Loucy (cell line): ENCODE data around the gene FXYD3.

Experiments used
- H2AFZ ChIP-seq: fragments of 200-600 bp; sonication (generic); 2 replicates; pipeline ENCODE4 v1.6.0; 2016; ENCODE audit warnings: antibody characterized with exemption, mild to moderate bottlenecking, low read length, moderate library complexity
- H3F3A ChIP-seq: fragments of 200-600 bp; 2 replicates; pipeline ENCODE4 v1.6.0; 2016; ENCODE audit warnings: antibody characterized with exemption, low read depth, mild to moderate bottlenecking
- H3K27me3 ChIP-seq: fragments of 200-600 bp; sonication (generic); 2 replicates; pipeline ENCODE4 v1.6.1; 2014; ENCODE audit warnings: low read length, mild to moderate bottlenecking; ENCODE audit not compliant: insufficient read depth, poor library complexity, severe bottlenecking
- H3K36me3 ChIP-seq: fragments of 200-600 bp; sonication (generic); 2 replicates; pipeline ENCODE4 v1.6.1; 2016; ENCODE audit warnings: low read length; ENCODE audit not compliant: insufficient read depth
- H3K4me1 ChIP-seq: fragments of 200-600 bp; sonication (generic); 2 replicates; pipeline ENCODE4 v1.5.1; 2014; ENCODE audit warnings: low read length, mild to moderate bottlenecking; ENCODE audit not compliant: insufficient read depth, poor library complexity, severe bottlenecking
- H3K4me2 ChIP-seq: fragments of 200-600 bp; sonication (generic); 2 replicates; pipeline ENCODE4 v1.6.0; 2014; ENCODE audit warnings: antibody characterized with exemption, low read length, low read depth, mild to moderate bottlenecking; ENCODE audit not compliant: poor library complexity, severe bottlenecking
- H3K4me3 ChIP-seq: fragments of 200-600 bp; sonication (generic); 2 replicates; pipeline ENCODE4 v1.5.1; 2014; ENCODE audit warnings: low read length, mild to moderate bottlenecking, mixed read lengths; ENCODE audit not compliant: poor library complexity, severe bottlenecking
- H3K79me2 ChIP-seq: fragments of 200-600 bp; sonication (generic); 2 replicates; pipeline ENCODE4 v1.6.1; 2014; ENCODE audit warnings: low read length; ENCODE audit not compliant: insufficient read depth
- H3K9ac ChIP-seq: fragments of 200-600 bp; sonication (generic); 2 replicates; pipeline ENCODE4 v1.6.0; 2014; ENCODE audit warnings: mild to moderate bottlenecking, low read depth, low read length, moderate library complexity; ENCODE audit not compliant: poor library complexity, severe bottlenecking
- H3K9me2 ChIP-seq: fragments of 200-600 bp; sonication (generic); replicated peaks from 2 replicates; pipeline ENCODE4 v1.6.1; 2016; ENCODE audit warnings: low read depth, low read length, mixed read lengths
- H3K9me3 ChIP-seq: fragments of 200-600 bp; sonication (generic); 2 replicates; pipeline ENCODE4 v1.6.1; 2014; ENCODE audit warnings: mild to moderate bottlenecking, antibody characterized with exemption, low read length, low read depth; ENCODE audit not compliant: insufficient read depth
- H4K20me1 ChIP-seq: fragments of 200-600 bp; sonication (generic); 2 replicates; pipeline ENCODE4 v1.6.0; 2014; ENCODE audit warnings: antibody characterized with exemption, low read length, mild to moderate bottlenecking; ENCODE audit not compliant: insufficient read depth, poor library complexity, severe bottlenecking
- EZH2phosphoT487 ChIP-seq: fragments of 200-600 bp; IDR thresholded peaks from 2 replicates; pipeline ENCODE4 v1.6.1; 2018; ENCODE audit warnings: antibody characterized with exemption, mild to moderate bottlenecking, moderate library complexity, borderline replicate concordance
- TF ChIP-seq, protein P1 (sequence below): fragments of 200-600 bp; sonication (generic); conservative IDR thresholded peaks from 2 replicates; pipeline ENCODE4 v1.5.1; 2014; ENCODE audit warnings: mild to moderate bottlenecking, antibody characterized with exemption, low read length

The FXYD3 gene

GRCh38 chr19:35115177-35115951 lies at the start of gene FXYD3:
FXYD3 (plus strand) TSS chr19:35115823; CDS start chr19:35119377, 3,554 bp downstream.
- H2AFZ ChIP-seq = peak within 1 kb of the TSS; percentile 72
- no peaks in the 10 kb centered on the region for H3K9me2 ChIP-seq
- H3K27me3 ChIP-seq = no peaks in the 10 kb centered on the region
- no peaks in the 10 kb centered on the region for H3K79me2 ChIP-seq
- peak within 1 kb of the TSS; percentile 55 for H3K4me2 ChIP-seq
- H3F3A ChIP-seq = no peaks in the 10 kb centered on the region
- TF ChIP-seq, protein P1, sequence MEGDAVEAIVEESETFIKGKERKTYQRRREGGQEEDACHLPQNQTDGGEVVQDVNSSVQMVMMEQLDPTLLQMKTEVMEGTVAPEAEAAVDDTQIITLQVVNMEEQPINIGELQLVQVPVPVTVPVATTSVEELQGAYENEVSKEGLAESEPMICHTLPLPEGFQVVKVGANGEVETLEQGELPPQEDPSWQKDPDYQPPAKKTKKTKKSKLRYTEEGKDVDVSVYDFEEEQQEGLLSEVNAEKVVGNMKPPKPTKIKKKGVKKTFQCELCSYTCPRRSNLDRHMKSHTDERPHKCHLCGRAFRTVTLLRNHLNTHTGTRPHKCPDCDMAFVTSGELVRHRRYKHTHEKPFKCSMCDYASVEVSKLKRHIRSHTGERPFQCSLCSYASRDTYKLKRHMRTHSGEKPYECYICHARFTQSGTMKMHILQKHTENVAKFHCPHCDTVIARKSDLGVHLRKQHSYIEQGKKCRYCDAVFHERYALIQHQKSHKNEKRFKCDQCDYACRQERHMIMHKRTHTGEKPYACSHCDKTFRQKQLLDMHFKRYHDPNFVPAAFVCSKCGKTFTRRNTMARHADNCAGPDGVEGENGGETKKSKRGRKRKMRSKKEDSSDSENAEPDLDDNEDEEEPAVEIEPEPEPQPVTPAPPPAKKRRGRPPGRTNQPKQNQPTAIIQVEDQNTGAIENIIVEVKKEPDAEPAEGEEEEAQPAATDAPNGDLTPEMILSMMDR = no peak
- no peak for TF ChIP-seq EZH2phosphoT487
- no peak within 1 kb of the TSS for H3K9ac ChIP-seq
- H3K4me1 ChIP-seq = peaks cover 3% of the 10 kb centered on the region
- H3K9me3 ChIP-seq = no peaks in the 10 kb centered on the region
- H4K20me1 ChIP-seq = no peaks in the 10 kb centered on the region
- H3K4me3 ChIP-seq = peak within 1 kb of the TSS; percentile 38
- H3K36me3 ChIP-seq = no peaks in the 10 kb centered on the region

DNA sequence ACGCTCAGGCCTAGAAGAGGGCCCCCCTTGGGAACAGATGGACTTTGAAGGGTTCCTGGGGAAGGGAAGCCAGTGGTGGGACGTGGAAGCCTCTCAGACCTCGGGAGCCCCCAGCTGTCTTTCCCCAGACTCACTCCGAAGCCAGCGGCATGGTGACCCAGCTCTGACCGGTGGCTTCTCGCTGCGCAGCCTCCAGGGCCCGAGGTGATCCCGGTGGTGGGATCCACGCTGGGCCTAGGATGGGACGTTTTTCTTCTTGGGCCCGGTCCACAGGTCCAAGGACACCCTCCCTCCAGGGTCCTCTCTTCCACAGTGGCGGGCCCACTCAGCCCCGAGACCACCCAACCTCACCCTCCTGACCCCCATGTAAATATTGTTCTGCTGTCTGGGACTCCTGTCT lies 49.5 kb upstream of the FXYD3 start:
- TF ChIP-seq, protein P1 = no peak
- no peak for TF ChIP-seq EZH2phosphoT487
- Histone ChIP-seq H3K9me3 (no peaks in the 10 kb centered on the region), H3K4me3 (no peak overlapping the region), H3K36me3 (no peaks in the 10 kb centered on the region), H3K9ac (no peak overlapping the region), H3K4me1 (no peaks in the 10 kb centered on the region), H3F3A (no peaks in the 10 kb centered on the region), H3K79me2 (no peaks in the 10 kb centered on the region), H4K20me1 (no peaks in the 10 kb centered on the region), H3K4me2 (no peak overlapping the region), H2AFZ (no peak overlapping the region), H3K27me3 (no peaks in the 10 kb centered on the region), H3K9me2 (no peaks in the 10 kb centered on the region)

- Histone ChIP-seq H3K9ac (no peak overlapping the region), H3K36me3 (no peaks in the 10 kb centered on the region), H3K79me2 (no peaks in the 10 kb centered on the region), H3K4me3 (no peak overlapping the region), H3K9me2 (no peaks in the 10 kb centered on the region), H3K4me2 (no peak overlapping the region), H3K4me1 (no peaks in the 10 kb centered on the region), H3F3A (no peaks in the 10 kb centered on the region), H3K27me3 (no peaks in the 10 kb centered on the region), H4K20me1 (no peaks in the 10 kb centered on the region), H2AFZ (no peak overlapping the region), H3K9me3 (no peaks in the 10 kb centered on the region)
- TF ChIP-seq, protein P1 = peak; percentile 95
- TF ChIP-seq EZH2phosphoT487 = no peak
These were observed 48.7 kb upstream of the FXYD3 start for GRCh38 chr19:35066691-35067563.
